ENCODE results near the gene SLC2A13.

DNA sequence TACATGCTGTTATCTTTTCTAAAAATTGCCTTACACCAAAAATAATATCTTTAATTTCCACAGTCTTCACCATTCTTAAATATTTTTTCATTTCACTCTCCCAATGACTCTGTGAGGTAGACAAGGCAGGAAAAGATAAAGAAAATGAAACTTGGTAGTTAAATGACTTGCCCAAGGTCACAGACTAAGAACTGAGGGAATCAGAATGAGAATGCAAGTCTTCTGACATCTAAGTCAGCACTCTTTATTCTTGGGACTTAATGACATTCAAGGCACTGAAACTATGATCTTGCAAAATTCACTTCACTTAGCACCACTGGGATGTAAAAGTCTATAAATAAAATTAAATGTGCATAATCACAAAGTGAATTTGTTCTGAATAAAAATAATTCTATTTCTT is 104.5 kb downstream of the SLC2A13 start:
- TF ChIP-seq, protein P1, sequence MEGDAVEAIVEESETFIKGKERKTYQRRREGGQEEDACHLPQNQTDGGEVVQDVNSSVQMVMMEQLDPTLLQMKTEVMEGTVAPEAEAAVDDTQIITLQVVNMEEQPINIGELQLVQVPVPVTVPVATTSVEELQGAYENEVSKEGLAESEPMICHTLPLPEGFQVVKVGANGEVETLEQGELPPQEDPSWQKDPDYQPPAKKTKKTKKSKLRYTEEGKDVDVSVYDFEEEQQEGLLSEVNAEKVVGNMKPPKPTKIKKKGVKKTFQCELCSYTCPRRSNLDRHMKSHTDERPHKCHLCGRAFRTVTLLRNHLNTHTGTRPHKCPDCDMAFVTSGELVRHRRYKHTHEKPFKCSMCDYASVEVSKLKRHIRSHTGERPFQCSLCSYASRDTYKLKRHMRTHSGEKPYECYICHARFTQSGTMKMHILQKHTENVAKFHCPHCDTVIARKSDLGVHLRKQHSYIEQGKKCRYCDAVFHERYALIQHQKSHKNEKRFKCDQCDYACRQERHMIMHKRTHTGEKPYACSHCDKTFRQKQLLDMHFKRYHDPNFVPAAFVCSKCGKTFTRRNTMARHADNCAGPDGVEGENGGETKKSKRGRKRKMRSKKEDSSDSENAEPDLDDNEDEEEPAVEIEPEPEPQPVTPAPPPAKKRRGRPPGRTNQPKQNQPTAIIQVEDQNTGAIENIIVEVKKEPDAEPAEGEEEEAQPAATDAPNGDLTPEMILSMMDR (conservative IDR thresholded peaks at IDR 0.05) = no peak
- no peak for TF ChIP-seq EZH2 (IDR thresholded peaks at IDR 0.05; ENCODE audit: low read depth)
